Prostate gland (tissue), 2 donors: ENCODE results near the gene KIF26B.

ENCODE experiments used
- CTCF ChIP-seq, 4 experiments: fragments of 200-600 bp in 2 of 4; fragments of 450-650 bp in 2 of 4; sonication (generic) in 2 of 4; IDR thresholded peaks; 1 replicate in 3 of 4; 2 replicates in 1 of 4; pipeline ENCODE4 v1.5.1; 2016 to 2019; ENCODE audit warnings: antibody characterized with exemption in 4 of 4, mild to moderate bottlenecking in 2 of 4, moderate library complexity in 2 of 4
- POLR2A ChIP-seq: fragments of 450-650 bp; IDR thresholded peaks from one replicate; pipeline ENCODE4 v1.6.1; 2016; ENCODE audit warnings: antibody characterized with exemption, mild to moderate bottlenecking
- POLR2AphosphoS5 ChIP-seq: sonication (generic); formaldehyde crosslinking; IDR thresholded peaks from one replicate; pipeline ENCODE4 v1.6.1; 2017; ENCODE audit warnings: antibody characterized with exemption

GRCh38 chr1:245461681-245462080 is 306.9 kb downstream of the KIF26B start:
- no peak for TF ChIP-seq POLR2A
- no peak for TF ChIP-seq CTCF (IDR thresholded peaks at IDR 0.05)
- no peak for TF ChIP-seq POLR2AphosphoS5
